K562 (cell line): ENCODE data around the gene OTOG.

ENCODE experiments used
- CTCF ChIP-seq, 3 experiments: IDR thresholded peaks in 2 of 3; conservative IDR thresholded peaks in 1 of 3; 2 replicates each; pipeline ENCODE4 v1.5.1; 2011 to 2012; ENCODE audit warnings: low read length in 3 of 3, mild to moderate bottlenecking in 3 of 3, control low read depth in 2 of 3, improper control_type of control experiment in 1 of 3, inconsistent platforms in 1 of 3, low read depth in 1 of 3, mixed read lengths in 1 of 3, moderate library complexity in 1 of 3; ENCODE audit not compliant: insufficient read depth in 2 of 3
- EGR1 ChIP-seq: fragments of 450-650 bp; conservative IDR thresholded peaks from 2 replicates; pipeline ENCODE4 v1.6.1; 2017; ENCODE audit warnings: mild to moderate bottlenecking
- GATA2 ChIP-seq: sonication (generic); formaldehyde crosslinking; IDR thresholded peaks from 2 replicates; pipeline ENCODE4 v1.4.0; 2020; ENCODE audit warnings: mild to moderate bottlenecking, missing genetic modification reagents
- GATAD2A ChIP-seq: fragments of 450-650 bp; IDR thresholded peaks from 2 replicates; pipeline ENCODE4 v1.6.1; 2017
- HLTF ChIP-seq: fragments of 450-650 bp; IDR thresholded peaks from 2 replicates; pipeline ENCODE4 v1.6.1; 2016
- MAFG ChIP-seq: fragments of 450-650 bp; conservative IDR thresholded peaks from 2 replicates; pipeline ENCODE4 v1.6.1; 2016; ENCODE audit warnings: missing genetic modification characterization, missing compliant biosample characterization
- MAX ChIP-seq: sonication (generic); formaldehyde crosslinking; IDR thresholded peaks from 2 replicates; pipeline ENCODE4 v1.9.0; 2022; ENCODE audit warnings: mild to moderate bottlenecking, missing genetic modification reagents
- MTA3 ChIP-seq: fragments of 450-650 bp; formaldehyde crosslinking; IDR thresholded peaks from 2 replicates; pipeline ENCODE4 v1.6.1; 2017; ENCODE audit warnings: mild to moderate bottlenecking, borderline replicate concordance
- SMAD3 ChIP-seq: fragments of 450-650 bp; formaldehyde crosslinking; conservative IDR thresholded peaks from 2 replicates; pipeline ENCODE4 v1.4.0; 2020; ENCODE audit warnings: mild to moderate bottlenecking
- SP1 ChIP-seq: sonication (generic); formaldehyde crosslinking; IDR thresholded peaks from 2 replicates; pipeline ENCODE4 v1.8.1; 2022; ENCODE audit warnings: mild to moderate bottlenecking, missing genetic modification reagents
- THRA ChIP-seq: fragments of 450-650 bp; IDR thresholded peaks from 2 replicates; pipeline ENCODE4 v1.6.1; 2017; ENCODE audit warnings: mild to moderate bottlenecking, moderate library complexity
- USF2 ChIP-seq: sonication (generic); formaldehyde crosslinking; IDR thresholded peaks from 2 replicates; pipeline ENCODE4 v1.5.0; 2020; ENCODE audit warnings: missing genetic modification reagents
- ZNF347 ChIP-seq: fragments of 450-650 bp; formaldehyde crosslinking; IDR thresholded peaks from 2 replicates; pipeline ENCODE4 v1.4.0; 2020; ENCODE audit warnings: low read depth, mild to moderate bottlenecking, moderate library complexity

GRCh38 chr11:17511571-17511970 is 35.5 kb upstream of the OTOG start:
- no peak for TF ChIP-seq ZNF347 (CRISPR knock-in tag)
- TF ChIP-seq EGR1, result no peak
- TF ChIP-seq CTCF (IDR thresholded peaks at IDR 0.05 in 2 of 3, conservative IDR thresholded peaks at IDR 0.05 in 1 of 3; ENCODE audit: insufficient read depth in 2 of 3, low read depth in 1 of 3, low read length in 3 of 3), result no peak
- TF ChIP-seq GATA2 (CRISPR knock-in tag), result no peak
- TF ChIP-seq USF2 (CRISPR knock-in tag), result no peak
- no peak for TF ChIP-seq SMAD3 (CRISPR knock-in tag)
- TF ChIP-seq GATAD2A, result no peak
- TF ChIP-seq MAX (CRISPR knock-in tag), result no peak
- no peak for TF ChIP-seq THRA
- no peak for TF ChIP-seq SP1 (CRISPR knock-in tag)
- no peak for TF ChIP-seq HLTF
- no peak for TF ChIP-seq MAFG (tag)
- TF ChIP-seq MTA3, result no peak
